NCI-H748 (cell line): ENCODE data around the gene RPS2.
"Not testable (repeated sequence)": the region's sequence is repeated elsewhere in the genome, so short reads cannot be mapped to it uniquely, and the experiment has no call there.

Experiments
- DNase-seq: peaks from one replicate; lab custom pipeline; 2025; ENCODE audit not compliant: unreplicated experiment; lab: John Stamatoyannopoulos, UW

RPS2 gene

DNA sequence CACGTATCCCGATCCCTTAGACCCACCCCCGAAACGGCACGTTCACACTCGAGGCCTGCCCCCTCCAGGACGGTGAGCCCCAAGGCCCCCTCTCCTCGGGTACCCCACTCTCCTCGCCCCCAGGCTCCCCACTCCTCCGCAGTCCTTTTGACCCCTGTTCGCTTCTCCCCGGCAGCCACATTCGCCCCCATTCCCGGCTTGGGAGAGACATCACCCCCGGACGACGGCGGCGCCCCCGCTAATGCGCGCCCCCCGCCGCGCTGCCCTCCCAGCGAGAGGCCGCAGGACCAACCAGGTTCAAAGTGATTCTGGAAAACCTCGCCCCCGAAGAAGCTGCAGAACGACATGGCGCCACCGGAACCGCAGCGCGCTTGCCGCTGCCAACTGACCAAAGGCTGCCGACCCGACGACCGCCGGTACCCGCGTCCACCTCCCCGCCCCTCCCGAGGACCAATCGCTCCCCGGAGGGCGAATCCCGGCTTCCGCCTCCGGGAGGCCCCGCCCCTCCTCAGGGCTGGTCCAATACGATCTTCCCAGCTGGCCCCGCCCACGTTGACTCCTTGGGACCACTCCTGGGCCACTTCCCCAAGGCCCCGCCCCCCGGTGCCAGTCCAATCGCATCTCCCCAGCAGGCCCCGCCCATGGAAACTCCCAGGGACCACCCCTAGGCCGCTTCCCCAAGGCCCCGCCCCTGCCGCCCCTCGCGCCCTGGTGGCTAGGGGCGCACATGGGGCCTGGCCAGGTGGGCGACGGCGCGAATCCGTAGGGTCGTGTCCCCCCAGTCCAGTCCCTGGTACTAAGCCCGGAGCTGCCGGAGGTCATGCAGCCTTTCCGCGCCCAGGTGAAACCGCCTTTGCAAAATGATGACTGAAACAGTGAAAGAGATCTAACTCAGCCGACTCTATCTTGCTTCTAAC lies 21.6 kb downstream of the RPS2 start, which contains the start of gene MSRB1:
Gene MSRB1, minus strand, starts transcription at position 390 of the 917 bp plus-strand sequence. Its CDS starts 43 bp downstream, at position 347.
- DNase-seq = peak; percentile 97

- no peak for DNase-seq
Observed at GRCh38 chr16:1942047-1942809, 22.4 kb downstream of the RPS2 start.

GRCh38 chr16:1941162-1942046 lies 23.2 kb downstream of the RPS2 start:
- DNase-seq = no peak

- no peak for DNase-seq
Observed at GRCh38 chr16:1940273-1941161, 24.1 kb downstream of the RPS2 start.

GRCh38 chr16:1939833-1940232 lies 24.8 kb downstream of the RPS2 start:
- not testable (repeated sequence) for DNase-seq

DNA sequence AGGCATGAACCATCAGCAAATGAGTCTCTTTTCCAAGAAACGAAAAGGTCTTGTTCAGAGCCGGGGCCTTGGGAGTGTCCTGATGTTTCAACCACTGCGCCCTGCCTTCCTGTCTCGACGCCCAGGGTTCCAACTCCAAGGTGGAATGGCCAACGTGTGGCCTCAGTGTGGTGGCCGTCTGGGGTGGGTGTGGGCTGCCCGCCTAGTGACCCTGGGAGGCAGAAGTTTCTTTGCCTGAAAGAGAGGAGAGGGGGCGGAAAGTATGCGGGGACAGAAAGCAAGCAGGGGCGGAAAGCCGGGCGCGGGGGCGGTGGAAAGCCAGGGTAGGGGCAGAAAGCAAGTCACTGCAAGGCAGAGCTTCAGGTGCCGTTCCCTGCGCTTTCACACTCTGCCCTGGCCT lies 25.7 kb downstream of the RPS2 start:
- DNase-seq = no peak

- no peak for DNase-seq
Observed at GRCh38 chr16:1938316-1938715, 26.3 kb downstream of the RPS2 start.

DNA sequence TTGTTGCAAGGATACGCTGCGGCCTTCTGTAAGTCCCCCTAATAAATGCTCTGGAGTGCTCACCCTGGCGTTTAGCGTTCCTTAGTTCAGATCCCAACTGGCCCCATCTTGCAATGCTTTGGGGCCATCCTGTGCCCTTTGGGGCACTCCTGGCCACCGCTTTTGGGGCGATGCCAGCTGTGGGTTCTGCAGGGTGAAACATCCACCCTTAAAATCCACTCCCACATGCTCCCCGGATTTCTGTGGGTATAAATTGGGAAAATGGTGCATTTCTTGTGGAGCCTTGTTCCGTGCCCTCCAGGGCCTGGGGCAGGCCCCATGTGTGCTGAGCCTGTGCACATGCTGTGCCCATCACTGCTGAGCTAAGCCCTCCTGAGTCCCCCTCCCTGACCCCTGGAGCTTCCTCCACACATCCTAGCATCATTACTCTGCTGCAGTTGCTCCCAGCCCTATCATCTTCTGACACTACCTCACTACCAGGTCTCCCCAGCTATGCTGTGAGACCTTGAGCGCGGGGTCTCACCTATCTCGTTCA lies 27.6 kb downstream of the RPS2 start:
- no peak for DNase-seq

DNA sequence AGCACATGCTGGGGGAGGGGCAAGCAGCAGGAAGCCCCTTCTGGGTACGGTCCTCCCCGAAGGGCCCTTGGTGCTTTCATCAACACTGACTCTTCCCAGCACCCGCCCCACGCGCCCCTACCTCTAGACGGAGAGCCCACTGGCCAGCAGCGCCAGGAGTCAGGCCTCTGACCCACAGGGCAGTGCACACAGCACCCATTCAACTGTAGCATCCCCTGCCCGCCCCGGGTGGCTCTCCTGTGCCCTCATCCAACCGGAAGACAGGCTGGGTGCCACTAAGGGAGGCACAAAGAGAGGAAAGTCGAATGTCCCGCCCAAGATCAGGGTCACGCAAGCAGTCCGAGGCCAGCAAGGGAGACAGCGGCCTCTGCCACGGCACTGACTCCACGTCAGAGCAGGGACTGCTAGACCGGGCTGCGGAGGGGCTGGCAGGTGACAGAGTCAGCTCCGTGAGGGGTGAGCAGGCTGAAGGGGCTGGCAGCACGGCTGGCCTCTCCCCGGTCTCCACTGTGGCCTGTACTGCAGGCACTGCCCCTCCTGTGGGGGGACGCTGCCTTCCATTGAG lies 31.4 kb downstream of the RPS2 start:
- DNase-seq = no peak

GRCh38 chr16:1932050-1933028 lies 32.3 kb downstream of the RPS2 start:
- DNase-seq = peak; percentile 3

GRCh38 chr16:1930338-1930720 lies 34.3 kb downstream of the RPS2 start:
- DNase-seq = no peak

GRCh38 chr16:1929578-1930337 lies 34.9 kb downstream of the RPS2 start:
- peak; percentile 79 for DNase-seq

DNA sequence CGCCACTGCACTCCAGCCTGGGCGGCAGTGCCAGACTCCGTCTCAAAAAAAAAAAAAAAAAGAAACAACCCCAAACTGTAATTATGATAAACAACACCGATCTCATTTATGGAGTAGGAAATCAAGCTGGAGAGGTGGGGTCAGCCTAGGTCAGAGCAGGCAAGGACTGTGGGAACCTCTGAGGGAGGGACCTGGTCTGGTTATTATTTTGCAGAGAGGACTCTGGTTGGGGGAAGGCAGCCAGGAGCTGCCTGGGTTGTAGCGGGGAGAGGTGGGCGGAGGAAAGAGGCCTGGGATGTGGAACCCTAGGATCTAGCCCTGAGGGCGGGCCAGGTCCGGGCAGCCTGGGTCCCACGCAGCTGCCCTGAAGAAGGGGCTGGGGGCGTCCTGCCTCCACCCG lies 35.5 kb downstream of the RPS2 start:
- peak; percentile 31 for DNase-seq

GRCh38 chr16:1926271-1926670 lies 38.4 kb downstream of the RPS2 start:
- DNase-seq = no peak

DNA sequence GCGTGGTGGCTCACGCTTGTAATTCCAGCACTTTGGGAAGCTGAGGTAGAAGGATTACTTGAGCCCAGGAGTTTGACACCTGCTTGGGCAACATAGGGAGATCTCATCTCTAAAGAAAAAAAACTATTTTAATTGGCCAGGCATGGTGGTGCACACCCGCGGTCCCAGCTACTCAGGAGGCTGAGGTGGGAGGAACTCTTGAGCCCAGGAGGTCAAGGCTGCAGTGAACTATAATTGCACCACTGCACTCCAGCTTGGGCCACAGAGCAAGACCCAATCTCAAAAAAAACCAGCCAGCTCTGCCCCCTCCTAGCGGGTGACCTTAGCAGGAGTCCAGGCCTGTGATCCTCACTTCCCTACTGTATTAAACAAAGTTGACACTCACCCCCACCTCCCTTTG lies 40.5 kb downstream of the RPS2 start:
- no peak for DNase-seq

- peak; percentile 83 for DNase-seq
Observed at GRCh38 chr16:1923299-1924034, 41.2 kb downstream of the RPS2 start.

GRCh38 chr16:1922357-1922756 lies 42.3 kb downstream of the RPS2 start:
- no peak for DNase-seq
